BLaER1 (cell line): ENCODE data around the gene NTN5.

ENCODE experiments used
- H3K27ac ChIP-seq: shearing (Covaris generic); formaldehyde crosslinking; 2 replicates; pipeline ENCODE4 v1.8.1; 2022
- H3K27me3 ChIP-seq: shearing (Covaris generic); formaldehyde crosslinking; 2 replicates; pipeline ENCODE4 v1.8.1; 2022
- H3K36me3 ChIP-seq: shearing (Covaris generic); formaldehyde crosslinking; 2 replicates; pipeline ENCODE4 v1.8.1; 2022
- H3K4me1 ChIP-seq: shearing (Covaris generic); formaldehyde crosslinking; 2 replicates; pipeline ENCODE4 v1.8.1; 2022
- H3K4me2 ChIP-seq: shearing (Covaris generic); formaldehyde crosslinking; 2 replicates; pipeline ENCODE4 v1.8.1; 2022
- H3K4me3 ChIP-seq: shearing (Covaris generic); formaldehyde crosslinking; 2 replicates; pipeline ENCODE4 v1.8.1; 2022
- H3K9ac ChIP-seq: shearing (Covaris generic); formaldehyde crosslinking; 2 replicates; pipeline ENCODE4 v1.8.1; 2022
- H3K9me3 ChIP-seq: shearing (Covaris generic); formaldehyde crosslinking; 2 replicates; pipeline ENCODE4 v1.8.1; 2022
- H4K20me1 ChIP-seq: shearing (Covaris generic); formaldehyde crosslinking; 2 replicates; pipeline ENCODE4 v1.8.1; 2022
- Cebpa-rat ChIP-seq: shearing (Covaris generic); IDR thresholded peaks from 2 replicates; pipeline ENCODE4 v1.8.1; 2022

NTN5 gene

GRCh38 chr19:48617146-48617937, 55.5 kb downstream of the NTN5 start:
- Histone ChIP-seq H3K36me3 (peaks cover 52% of the 10 kb centered on the region), H3K9me3 (no peaks in the 10 kb centered on the region), H3K9ac (peak overlapping the region; percentile 97), H3K4me2 (peak overlapping the region; percentile 96), H4K20me1 (peaks cover 54% of the 10 kb centered on the region), H3K4me1 (peaks cover 61% of the 10 kb centered on the region), H3K27me3 (no peaks in the 10 kb centered on the region), H3K27ac (peak overlapping the region; percentile 93), H3K4me3 (peak overlapping the region; percentile 85)
- TF ChIP-seq Cebpa-rat = no peak

DNA sequence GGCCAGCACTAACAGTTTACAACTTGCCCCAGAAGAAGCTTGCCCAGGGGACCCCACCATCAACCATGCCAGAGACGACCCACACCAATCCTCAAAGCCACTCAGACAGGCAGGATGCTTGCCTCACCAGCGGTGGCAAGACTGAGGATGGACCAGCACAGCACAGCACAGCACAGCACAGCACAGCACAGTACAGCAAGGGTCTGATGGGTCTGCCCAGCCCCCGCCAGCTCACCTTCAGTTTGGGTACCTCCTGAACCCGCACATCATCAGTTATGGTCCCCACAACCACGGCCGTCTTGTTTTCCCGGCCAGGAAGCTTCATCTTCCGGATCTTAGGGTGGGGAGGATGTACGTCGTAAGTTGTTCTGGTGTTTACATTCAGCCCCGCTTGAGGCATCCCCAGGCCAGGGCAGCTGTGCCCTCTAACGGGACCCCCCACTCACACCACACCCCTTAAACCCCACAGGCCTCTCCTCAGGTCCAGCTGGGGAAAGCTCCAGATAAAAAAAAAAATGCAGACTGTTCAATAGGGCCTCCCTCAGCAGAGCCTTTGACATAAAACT, 56.2 kb downstream of the NTN5 start:
- Histone ChIP-seq H3K4me1 (peaks cover 58% of the 10 kb centered on the region), H3K36me3 (peaks cover 52% of the 10 kb centered on the region), H3K9me3 (no peaks in the 10 kb centered on the region), H3K27ac (peak overlapping the region; percentile 93; the same call in 1 of the 2 replicates), H3K4me2 (peak overlapping the region; percentile 96), H3K27me3 (no peaks in the 10 kb centered on the region), H4K20me1 (peaks cover 54% of the 10 kb centered on the region), H3K4me3 (peak overlapping the region; percentile 85), H3K9ac (peak overlapping the region; percentile 97)
- no peak for TF ChIP-seq Cebpa-rat

- Histone ChIP-seq H3K9ac (peak overlapping the region; percentile 97), H3K27ac (no peak overlapping the region), H3K4me3 (0 out of 2 replicates have a peak overlapping the region, but pooled peaks have one; percentile 85), H4K20me1 (peaks cover 54% of the 10 kb centered on the region), H3K9me3 (no peaks in the 10 kb centered on the region), H3K4me1 (peaks cover 58% of the 10 kb centered on the region), H3K27me3 (no peaks in the 10 kb centered on the region), H3K36me3 (peaks cover 52% of the 10 kb centered on the region), H3K4me2 (peak overlapping the region; percentile 96)
- no peak for TF ChIP-seq Cebpa-rat
Measured at GRCh38 chr19:48616041-48616436, 56.8 kb downstream of the NTN5 start.

- Histone ChIP-seq H3K27ac (no peak overlapping the region), H3K4me1 (peaks cover 55% of the 10 kb centered on the region), H3K27me3 (no peaks in the 10 kb centered on the region), H3K36me3 (peaks cover 52% of the 10 kb centered on the region), H3K4me2 (peak overlapping the region; percentile 96; the same call in 1 of the 2 replicates), H3K9me3 (no peaks in the 10 kb centered on the region), H4K20me1 (peaks cover 54% of the 10 kb centered on the region), H3K9ac (peak overlapping the region; percentile 97), H3K4me3 (no peak overlapping the region)
- no peak for TF ChIP-seq Cebpa-rat
Measured at GRCh38 chr19:48615231-48616040, 57.4 kb downstream of the NTN5 start.

GRCh38 chr19:48614436-48615230, 58.2 kb downstream of the NTN5 start, which contains the start of gene FAM83E:
Gene FAM83E (minus strand): TSS chr19:48615076. CDS start chr19:48613372, 1,704 bp downstream.
- H4K20me1 ChIP-seq = peaks cover 54% of the 10 kb centered on the region
- H3K27me3 ChIP-seq = no peaks in the 10 kb centered on the region
- no peak for TF ChIP-seq Cebpa-rat
- H3K27ac ChIP-seq = peak within 1 kb of the TSS; percentile 26
- H3K9ac ChIP-seq = peak within 1 kb of the TSS; percentile 97
- H3K4me2 ChIP-seq = peak within 1 kb of the TSS; percentile 96; the same call in 1 of the 2 replicates
- no peak within 1 kb of the TSS for H3K4me3 ChIP-seq
- H3K36me3 ChIP-seq = peaks cover 52% of the 10 kb centered on the region
- peaks cover 47% of the 10 kb centered on the region for H3K4me1 ChIP-seq
- H3K9me3 ChIP-seq = no peaks in the 10 kb centered on the region

DNA sequence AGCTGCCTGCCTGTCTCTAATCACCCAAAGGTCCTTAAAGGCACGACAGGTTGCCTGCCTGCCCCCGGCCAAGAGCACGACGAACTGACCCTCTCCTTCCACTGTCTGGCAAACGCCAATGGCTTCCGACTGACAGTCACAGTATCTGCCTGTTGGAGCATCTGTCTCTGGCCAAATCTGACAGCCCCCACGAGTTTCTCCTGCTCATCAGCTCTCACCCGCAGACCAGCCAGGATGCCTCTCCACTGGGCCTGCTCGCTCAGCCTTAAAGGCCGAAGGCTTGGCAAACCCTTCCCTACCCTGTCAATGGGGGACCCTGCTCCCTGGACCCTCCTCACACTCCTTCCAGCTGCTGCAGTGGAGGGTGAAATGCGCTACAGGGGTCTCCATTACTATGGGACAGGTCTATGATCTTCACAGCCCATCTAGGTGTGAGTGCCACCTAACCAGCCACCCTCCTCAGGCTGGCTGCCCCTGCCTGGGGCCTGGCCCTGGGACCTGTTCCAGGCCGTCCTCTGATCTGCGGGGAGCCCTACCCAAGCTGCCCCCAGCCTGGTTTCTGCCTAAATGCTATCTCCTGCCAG, 58.9 kb downstream of the NTN5 start:
- no peak for TF ChIP-seq Cebpa-rat
- H3K4me1 ChIP-seq = peaks cover 52% of the 10 kb centered on the region
- H3K27ac ChIP-seq = peak overlapping the region; percentile 26
- H4K20me1 ChIP-seq = peaks cover 54% of the 10 kb centered on the region
- no peak overlapping the region for H3K4me2 ChIP-seq
- H3K9me3 ChIP-seq = no peaks in the 10 kb centered on the region
- H3K4me3 ChIP-seq = no peak overlapping the region
- H3K9ac ChIP-seq = peak overlapping the region; percentile 4; the same call in 1 of the 2 replicates
- peaks cover 52% of the 10 kb centered on the region for H3K36me3 ChIP-seq
- H3K27me3 ChIP-seq = no peaks in the 10 kb centered on the region

- H3K4me3 ChIP-seq = no peak overlapping the region
- no peak overlapping the region for H3K4me2 ChIP-seq
- no peak overlapping the region for H3K9ac ChIP-seq
Measured at GRCh38 chr19:48613024-48613851, 59.6 kb downstream of the NTN5 start.

DNA sequence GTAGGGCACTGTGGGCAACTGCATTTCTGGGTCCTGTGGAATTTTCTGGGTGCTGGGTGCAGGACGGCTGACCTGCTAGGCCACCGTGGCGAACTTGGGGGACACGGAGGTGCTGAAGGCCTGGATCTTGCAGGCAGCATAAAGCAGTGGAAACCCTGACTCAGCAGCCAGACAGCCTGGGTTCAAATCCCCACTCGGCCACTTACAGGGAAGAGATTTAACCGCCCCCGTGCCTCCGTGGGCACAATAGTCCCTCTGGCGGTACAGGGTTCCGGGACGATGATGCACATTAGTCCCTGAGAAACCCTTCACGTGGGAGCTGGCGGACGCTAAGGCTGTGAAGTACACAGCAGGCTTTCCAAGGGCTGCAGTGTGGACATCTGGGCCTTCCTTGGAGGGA, 60.9 kb downstream of the NTN5 start:
- Histone ChIP-seq H4K20me1 (peaks cover 34% of the 10 kb centered on the region), H3K9ac (no peak overlapping the region), H3K4me3 (no peak overlapping the region), H3K4me2 (no peak overlapping the region), H3K27ac (no peak overlapping the region), H3K4me1 (peaks cover 46% of the 10 kb centered on the region), H3K27me3 (no peaks in the 10 kb centered on the region), H3K9me3 (no peaks in the 10 kb centered on the region), H3K36me3 (peaks cover 40% of the 10 kb centered on the region)
- TF ChIP-seq Cebpa-rat = no peak

More at GRCh38 chr19:48613024-48613851, 59.6 kb downstream of the NTN5 start:
- H3K9me3 ChIP-seq = no peaks in the 10 kb centered on the region
- H3K36me3 ChIP-seq = peaks cover 52% of the 10 kb centered on the region
- peak overlapping the region; percentile 26; the same call in 1 of the 2 replicates for H3K27ac ChIP-seq
- no peaks in the 10 kb centered on the region for H3K27me3 ChIP-seq
- peaks cover 48% of the 10 kb centered on the region for H4K20me1 ChIP-seq
- no peak for TF ChIP-seq Cebpa-rat
- peaks cover 58% of the 10 kb centered on the region for H3K4me1 ChIP-seq
